Measurements from ENCODE around the gene VIM. TPM values are rescaled to one million over a fixed set of nuclear protein-coding genes. Genes with fewer than 3 reads are reported as not detected.

The VIM gene
- total and polyA plus RNA-seq, 2 experiments from 2014 or later: 131 to 228 TPM

GRCh38 chr10:17217631-17218232 is 10.3 kb upstream of the VIM start:
- no peaks in the 10 kb centered on the region for H3K36me3 ChIP-seq (ENCODE audit: insufficient read depth)
- H3K9me3 Mint-ChIP-seq: peaks cover 3% of the 10 kb centered on the region; the same call in 1 of the 3 replicates
- H3K27me3 Mint-ChIP-seq (ENCODE audit: insufficient read depth, low read depth, poor library complexity): peaks cover 9% of the 10 kb centered on the region
- no peak overlapping the region for H3K4me2 ChIP-seq
- H3F3A ChIP-seq (replicated peaks; ENCODE audit: low read depth): no peaks in the 10 kb centered on the region
- no peak overlapping the region for H3K27ac Mint-ChIP-seq
- peaks cover 34% of the 10 kb centered on the region for H3K4me1 Mint-ChIP-seq
- DNase-seq (ENCODE audit: low spot score) (no peak), ATAC-seq (no peak)
- no peak overlapping the region for H3K4me3 Mint-ChIP-seq
- TF ChIP-seq ETS1 (IDR thresholded peaks at IDR 0.05): no peak
- no peak for TF ChIP-seq CTCF (conservative IDR thresholded peaks at IDR 0.05; ENCODE audit: low read depth in 2 of 2)
- TF ChIP-seq POLR2AphosphoS5 (IDR thresholded peaks at IDR 0.05; ENCODE audit: low read depth): no peak
- TF ChIP-seq STAT1 (IDR thresholded peaks at IDR 0.05; ENCODE audit: unreplicated experiment): no peak
- TF ChIP-seq ZNF331 (CRISPR knock-in tag; IDR thresholded peaks at IDR 0.05; ENCODE audit: low read depth): no peak
- TF ChIP-seq EZH2phosphoT487 (IDR thresholded peaks at IDR 0.05; ENCODE audit: unreplicated experiment): no peak
- no peak for TF ChIP-seq JUNB (IDR thresholded peaks at IDR 0.05; ENCODE audit: unreplicated experiment)
- TF ChIP-seq EZH2 (IDR thresholded peaks at IDR 0.05; ENCODE audit: low read depth, unreplicated experiment): no peak
- no peak for TF ChIP-seq CREB1 (CRISPR knock-in tag; IDR thresholded peaks at IDR 0.05; ENCODE audit: low read depth)
- H3K27me3 ChIP-seq (ENCODE audit: insufficient read depth): no peaks in the 10 kb centered on the region
- H4K20me1 ChIP-seq (replicated peaks; ENCODE audit: insufficient read depth): no peaks in the 10 kb centered on the region
- H2AFZ ChIP-seq: no peak overlapping the region
- H3K9me2 ChIP-seq (ENCODE audit: insufficient read depth): no peaks in the 10 kb centered on the region
- no peak overlapping the region for H3K27ac ChIP-seq (ENCODE audit: low read depth)
- H3K79me2 ChIP-seq (replicated peaks; ENCODE audit: insufficient read depth): no peaks in the 10 kb centered on the region
- peaks cover 22% of the 10 kb centered on the region for H3K4me1 ChIP-seq (ENCODE audit: insufficient read depth)
- H3K36me3 Mint-ChIP-seq (ENCODE audit: low read depth): no peaks in the 10 kb centered on the region; the same call in 2 of the 3 replicates
- H3K4me3 ChIP-seq: no peak overlapping the region

GRCh38 chr10:17219024-17219423 is 9.0 kb upstream of the VIM start:
- Mint-ChIP-seq H3K4me1 (peaks cover 25% of the 10 kb centered on the region), H3K27ac (peak overlapping the region; percentile 38), H3K36me3 (ENCODE audit: low read depth) (no peaks in the 10 kb centered on the region; the same call in 2 of the 3 replicates), H3K4me3 (no peak overlapping the region; the same call in 2 of the 3 replicates), H3K27me3 (ENCODE audit: insufficient read depth, low read depth, poor library complexity) (peaks cover 7% of the 10 kb centered on the region), H3K9me3 (peaks cover 3% of the 10 kb centered on the region; the same call in 1 of the 3 replicates)
- H3F3A ChIP-seq (replicated peaks; ENCODE audit: low read depth): no peaks in the 10 kb centered on the region
- no peak for TF ChIP-seq ETS1 (IDR thresholded peaks at IDR 0.05)
- peak; percentile 67 for TF ChIP-seq NANOG (IDR thresholded peaks at IDR 0.05; ENCODE audit: borderline replicate concordance)
- no peak overlapping the region for H2AFZ ChIP-seq
- ATAC-seq (no peak), DNase-seq (ENCODE audit: low spot score) (no peak)
- H3K4me3 ChIP-seq: no peak overlapping the region
- H3K27me3 ChIP-seq (ENCODE audit: insufficient read depth): no peaks in the 10 kb centered on the region
- H3K9me2 ChIP-seq (ENCODE audit: insufficient read depth): no peaks in the 10 kb centered on the region
- no peaks in the 10 kb centered on the region for H3K79me2 ChIP-seq (replicated peaks; ENCODE audit: insufficient read depth)
- no peak overlapping the region for H3K27ac ChIP-seq (ENCODE audit: low read depth)
- H3K36me3 ChIP-seq (ENCODE audit: insufficient read depth): no peaks in the 10 kb centered on the region
- H3K4me1 ChIP-seq (ENCODE audit: insufficient read depth): peaks cover 22% of the 10 kb centered on the region
- no peaks in the 10 kb centered on the region for H4K20me1 ChIP-seq (replicated peaks; ENCODE audit: insufficient read depth)
- no peak overlapping the region; the same call in 1 of the 2 replicates for H3K4me2 ChIP-seq
